ENCODE data around the gene SLC1A7.

SLC1A7 gene

GRCh38 chr1:53138991-53139884 lies 3.2 kb downstream of the SLC1A7 start:
- ChIA-PET CTCF (interaction anchor here (2.8 kb wide), 1 partner anchor 10 kb away, joined by 6 read pairs; no protein-coding TSS in a partner anchor), POLR2A (no interaction called here)
- no peak for DNase-seq (ENCODE audit: extremely low spot score)
- TF ChIP-seq CTCF (IDR thresholded peaks at IDR 0.05; ENCODE audit: control extremely low read depth, extremely low read depth, low read depth, missing control alignments), result no peak

GRCh38 chr1:53137729-53138128 lies 4.7 kb downstream of the SLC1A7 start:
- no peak for TF ChIP-seq CTCF (IDR thresholded peaks at IDR 0.05; ENCODE audit: control extremely low read depth, extremely low read depth, low read depth, missing control alignments)
- no peak for DNase-seq (ENCODE audit: extremely low spot score)
- CTCF ChIA-PET, result interaction anchor here (2.8 kb wide), 1 partner anchor 8 kb away, joined by 6 read pairs; no protein-coding TSS in a partner anchor
- POLR2A ChIA-PET, result no interaction called here

- ChIA-PET CTCF (no interaction called here), POLR2A (no interaction called here)
- TF ChIP-seq CTCF (IDR thresholded peaks at IDR 0.05; ENCODE audit: control extremely low read depth, extremely low read depth, low read depth, missing control alignments), result no peak
- no peak for DNase-seq (ENCODE audit: extremely low spot score)
These were observed 6.7 kb downstream of the SLC1A7 start for GRCh38 chr1:53135735-53136114.

- POLR2A ChIA-PET, result no interaction called here
- no peak for DNase-seq (ENCODE audit: extremely low spot score)
These were observed 7.3 kb downstream of the SLC1A7 start for GRCh38 chr1:53134961-53135734.

GRCh38 chr1:53134042-53134485 lies 8.4 kb downstream of the SLC1A7 start:
- TF ChIP-seq CTCF (IDR thresholded peaks at IDR 0.05; ENCODE audit: control extremely low read depth, extremely low read depth, low read depth, missing control alignments), result no peak
- DNase-seq (ENCODE audit: extremely low spot score), result no peak
- POLR2A ChIA-PET, result no interaction called here
- CTCF ChIA-PET, result no interaction called here

More at GRCh38 chr1:53134961-53135734, 7.3 kb downstream of the SLC1A7 start:
- CTCF ChIA-PET, result no interaction called here
- no peak for TF ChIP-seq CTCF (IDR thresholded peaks at IDR 0.05; ENCODE audit: control extremely low read depth, extremely low read depth, low read depth, missing control alignments)

- ChIA-PET POLR2A (no interaction called here), CTCF (no interaction called here)
- no peak for TF ChIP-seq CTCF (IDR thresholded peaks at IDR 0.05; ENCODE audit: control extremely low read depth, extremely low read depth, low read depth, missing control alignments)
- no peak for DNase-seq (ENCODE audit: extremely low spot score)
These were observed 9.0 kb downstream of the SLC1A7 start for GRCh38 chr1:53133261-53134041.
